Subcutaneous adipose tissue (tissue), 4 donors: Measurements from ENCODE around the gene MIGA1. TPM values are rescaled to one million over a fixed set of nuclear protein-coding genes. Genes with fewer than 3 reads are reported as not detected.

ENCODE experiments used
- total RNA-seq, 4 donors: library from RNA; depleted of rRNA; stranded (reverse); fragments of >200 nt; gene quantifications; one replicate each; pipeline ENCODE4 v1.1.0, GENCODE V29; 2016
- TF ChIP-seq, protein P1 (sequence below): fragments of 450-650 bp; IDR thresholded peaks from one replicate; pipeline ENCODE4 v1.5.1; 2016; ENCODE audit warnings: low read depth, mild to moderate bottlenecking, control low read depth, antibody characterized with exemption, moderate library complexity

Gene MIGA1
- total RNA-seq, 4 donors from 2014 or later: 18.6 to 28.6 (median 23.1) TPM

DNA sequence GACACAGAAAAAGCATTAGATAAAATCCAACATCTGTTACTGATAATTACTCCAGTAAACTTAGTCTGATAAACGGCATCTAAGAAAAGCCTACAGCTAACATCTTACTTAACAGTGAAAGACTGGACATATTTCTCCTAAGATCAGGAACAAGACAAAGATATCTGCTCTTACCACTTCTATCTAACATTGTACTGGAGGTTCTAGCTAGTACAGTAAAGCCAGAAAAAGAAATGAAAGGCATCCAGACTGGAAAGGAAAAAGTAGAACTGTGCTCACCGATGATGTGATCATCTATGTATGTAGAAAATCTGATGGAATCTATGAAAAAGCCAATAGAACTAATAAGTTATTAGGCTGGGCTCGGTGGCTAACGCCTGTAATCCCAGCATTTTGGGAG is 130.7 kb downstream of the MIGA1 start:
- TF ChIP-seq, protein P1, sequence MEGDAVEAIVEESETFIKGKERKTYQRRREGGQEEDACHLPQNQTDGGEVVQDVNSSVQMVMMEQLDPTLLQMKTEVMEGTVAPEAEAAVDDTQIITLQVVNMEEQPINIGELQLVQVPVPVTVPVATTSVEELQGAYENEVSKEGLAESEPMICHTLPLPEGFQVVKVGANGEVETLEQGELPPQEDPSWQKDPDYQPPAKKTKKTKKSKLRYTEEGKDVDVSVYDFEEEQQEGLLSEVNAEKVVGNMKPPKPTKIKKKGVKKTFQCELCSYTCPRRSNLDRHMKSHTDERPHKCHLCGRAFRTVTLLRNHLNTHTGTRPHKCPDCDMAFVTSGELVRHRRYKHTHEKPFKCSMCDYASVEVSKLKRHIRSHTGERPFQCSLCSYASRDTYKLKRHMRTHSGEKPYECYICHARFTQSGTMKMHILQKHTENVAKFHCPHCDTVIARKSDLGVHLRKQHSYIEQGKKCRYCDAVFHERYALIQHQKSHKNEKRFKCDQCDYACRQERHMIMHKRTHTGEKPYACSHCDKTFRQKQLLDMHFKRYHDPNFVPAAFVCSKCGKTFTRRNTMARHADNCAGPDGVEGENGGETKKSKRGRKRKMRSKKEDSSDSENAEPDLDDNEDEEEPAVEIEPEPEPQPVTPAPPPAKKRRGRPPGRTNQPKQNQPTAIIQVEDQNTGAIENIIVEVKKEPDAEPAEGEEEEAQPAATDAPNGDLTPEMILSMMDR: no peak

DNA sequence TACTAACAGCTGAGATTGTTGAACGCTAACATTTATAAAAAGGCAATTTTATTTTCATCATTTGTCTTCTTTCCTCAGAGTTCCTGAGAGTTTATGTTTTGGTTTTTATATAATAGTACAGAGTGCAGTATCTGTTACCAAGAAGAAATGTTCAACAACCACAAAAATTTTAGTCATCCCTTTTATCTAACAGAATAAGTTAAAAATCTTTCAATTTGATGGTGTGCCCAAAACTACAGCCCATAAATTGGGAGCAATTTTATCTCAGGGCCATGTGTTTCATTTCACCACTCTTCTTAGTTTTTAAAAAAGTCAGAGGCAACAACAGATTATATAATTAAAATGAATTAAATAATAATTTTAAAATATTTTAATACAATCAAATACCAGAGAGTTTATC is 146.1 kb downstream of the MIGA1 start:
- TF ChIP-seq, protein P1: no peak

DNA sequence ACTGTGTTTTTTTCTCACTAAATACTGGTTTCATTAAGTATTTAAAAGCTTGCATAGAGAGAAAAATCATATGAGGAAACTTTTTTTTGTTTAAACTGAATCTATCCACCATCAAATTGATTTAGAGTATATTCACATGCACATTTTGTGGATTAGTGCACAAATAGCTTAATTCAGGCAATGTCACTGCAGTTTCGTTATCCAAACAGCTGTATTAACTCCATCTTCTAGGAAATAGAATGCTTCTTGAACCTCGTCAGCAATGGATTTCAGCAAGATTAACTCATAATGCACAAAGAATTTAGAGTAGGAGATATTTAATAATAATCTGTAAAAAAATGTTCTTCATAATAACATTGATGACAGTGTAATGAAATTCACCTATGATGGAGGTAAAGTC is 146.5 kb downstream of the MIGA1 start:
- TF ChIP-seq, protein P1: no peak

DNA sequence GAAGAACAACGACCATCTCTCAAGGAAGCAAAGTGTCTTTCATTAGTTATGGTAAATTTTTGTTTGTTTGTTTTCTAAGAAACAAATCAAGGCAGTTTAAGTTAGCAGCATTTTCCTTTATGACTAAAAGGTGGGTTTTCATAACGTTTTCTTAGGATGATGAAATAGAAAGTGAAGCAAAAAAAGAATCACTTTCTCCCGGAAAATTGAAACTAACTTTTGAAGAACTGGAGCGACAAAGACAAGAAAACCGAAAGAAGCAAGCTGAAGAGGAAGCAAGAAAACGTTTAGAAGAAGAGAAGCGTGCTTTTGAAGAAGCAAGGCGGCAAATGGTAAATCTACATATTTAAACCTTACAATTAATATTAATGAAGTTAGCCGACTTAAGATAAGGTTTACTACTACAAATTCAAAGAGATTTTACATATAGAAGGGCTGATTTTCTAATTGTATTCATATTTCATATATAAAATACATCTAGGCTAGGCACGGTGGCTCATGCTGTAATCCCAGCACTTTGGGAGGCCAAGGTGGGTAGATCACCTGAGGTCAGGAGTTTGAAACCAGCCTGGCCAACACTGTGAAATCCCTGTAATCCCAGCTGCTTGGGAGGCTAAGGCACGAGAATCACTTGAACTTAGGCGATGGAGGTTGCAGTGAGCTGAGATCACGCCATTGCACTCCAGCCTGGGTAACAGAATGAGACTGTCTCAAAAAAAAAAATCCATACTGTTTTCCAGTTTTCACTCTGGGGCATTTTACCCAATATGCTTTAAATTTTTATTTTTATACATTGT is 147.3 kb downstream of the MIGA1 start:
- TF ChIP-seq, protein P1: no peak

DNA sequence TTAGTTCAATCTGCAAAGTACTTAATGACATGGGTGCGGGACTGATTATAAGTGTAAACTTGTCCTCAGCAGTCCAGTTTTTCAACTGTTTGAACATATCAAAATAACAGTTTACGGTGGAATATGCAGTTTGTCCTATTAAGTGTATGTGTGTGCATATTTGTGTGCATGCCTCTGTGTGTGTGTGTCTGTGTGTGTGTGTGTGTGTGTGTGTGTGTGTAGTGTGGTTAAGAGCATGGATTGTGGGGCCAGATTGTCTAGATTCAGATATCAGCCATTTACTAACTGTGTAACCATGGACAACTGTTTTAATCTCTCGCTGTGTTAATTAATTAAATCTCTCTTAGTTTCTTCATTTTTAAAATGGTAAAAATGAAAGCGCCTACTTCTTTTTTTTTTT is 148.0 kb downstream of the MIGA1 start:
- TF ChIP-seq, protein P1: no peak

Other genes with a start within 250 kb of the MIGA1 start
- 10 to 100 TPM; 45.7 to 57.7 (median 53.0) TPM for gene ZZZ3, start 97.0 kb upstream of the MIGA1 start, total RNA-seq
- gene USP33, start 19.8 kb upstream of the MIGA1 start, total RNA-seq: 100 to 1,000 TPM; 126 to 175 (median 142) TPM
- 10 to 100 TPM; 15.0 to 27.6 (median 23.7) TPM for gene NEXN, start 109.0 kb downstream of the MIGA1 start, total RNA-seq
- gene FUBP1, start 199.4 kb downstream of the MIGA1 start, total RNA-seq: 100 to 1,000 TPM in 1 of 4 donors, 10 to 100 TPM in 3; 82.4 to 118 (median 92.8) TPM
- gene DNAJB4, start 225.3 kb downstream of the MIGA1 start, total RNA-seq: 10 to 100 TPM; 25.7 to 54.0 (median 33.3) TPM